GM18517 (cell line): ENCODE results near the gene TUBA1C.
A peak's percentile ranks its signal among the peaks of the same experiment; 100 is the strongest.
"Not testable (repeated sequence)": the region's sequence is repeated elsewhere in the genome, so short reads cannot be mapped to it uniquely, and the experiment has no call there.

Experiments used
- ATAC-seq: cut with Tn5 transposase; IDR thresholded peaks from one replicate; pipeline ENCODE4 v1.9.1; 2021; ENCODE audit warnings: mild to moderate bottlenecking, moderate library complexity; ENCODE audit not compliant: unreplicated experiment

The TUBA1C gene

GRCh38 chr12:49305762-49306510, 41.1 kb downstream of the TUBA1C start:
- ATAC-seq: no peak

GRCh38 chr12:49309386-49309785, 44.5 kb downstream of the TUBA1C start:
- no peak for ATAC-seq

GRCh38 chr12:49310451-49311000, 45.6 kb downstream of the TUBA1C start:
- ATAC-seq: not testable (repeated sequence)

GRCh38 chr12:49314811-49315210, 49.9 kb downstream of the TUBA1C start:
- ATAC-seq: no peak

GRCh38 chr12:49317118-49317517, 52.2 kb downstream of the TUBA1C start:
- not testable (repeated sequence) for ATAC-seq

GRCh38 chr12:49320411-49321103, 55.7 kb downstream of the TUBA1C start:
- ATAC-seq: not testable (repeated sequence)

- ATAC-seq: no peak
These were observed 57.5 kb downstream of the TUBA1C start for GRCh38 chr12:49322367-49322707.

GRCh38 chr12:49322708-49323523, 58.0 kb downstream of the TUBA1C start, which contains the start of gene TROAP:
TROAP (plus strand) TSS chr12:49323255; CDS start chr12:49323609, 354 bp downstream.
- peak; percentile 93 for ATAC-seq

GRCh38 chr12:49323524-49324097, 58.7 kb downstream of the TUBA1C start:
- ATAC-seq: no peak
